Measurements from ENCODE around the gene CLTB.

Gene CLTB

GRCh38 chr5:176381423-176381822 lies 34.9 kb downstream of the CLTB start:
- Histone ChIP-seq H3K36me3 (ENCODE audit: low read depth) (peaks cover 51% of the 10 kb centered on the region), H3K27me3 (ENCODE audit: insufficient read depth, poor library complexity, severe bottlenecking) (no peaks in the 10 kb centered on the region), H3K4me1 (ENCODE audit: insufficient read depth, poor library complexity, severe bottlenecking) (no peaks in the 10 kb centered on the region), H3K4me3 (ENCODE audit: severe bottlenecking) (no peak overlapping the region), H3K9me3 (ENCODE audit: severe bottlenecking) (no peaks in the 10 kb centered on the region), H3K27ac (ENCODE audit: poor library complexity, severe bottlenecking) (no peak overlapping the region)
- ATAC-seq (ENCODE audit: low read depth) (no peak), DNase-seq (ENCODE audit: low spot score) (no peak)
- TF ChIP-seq, protein P1, sequence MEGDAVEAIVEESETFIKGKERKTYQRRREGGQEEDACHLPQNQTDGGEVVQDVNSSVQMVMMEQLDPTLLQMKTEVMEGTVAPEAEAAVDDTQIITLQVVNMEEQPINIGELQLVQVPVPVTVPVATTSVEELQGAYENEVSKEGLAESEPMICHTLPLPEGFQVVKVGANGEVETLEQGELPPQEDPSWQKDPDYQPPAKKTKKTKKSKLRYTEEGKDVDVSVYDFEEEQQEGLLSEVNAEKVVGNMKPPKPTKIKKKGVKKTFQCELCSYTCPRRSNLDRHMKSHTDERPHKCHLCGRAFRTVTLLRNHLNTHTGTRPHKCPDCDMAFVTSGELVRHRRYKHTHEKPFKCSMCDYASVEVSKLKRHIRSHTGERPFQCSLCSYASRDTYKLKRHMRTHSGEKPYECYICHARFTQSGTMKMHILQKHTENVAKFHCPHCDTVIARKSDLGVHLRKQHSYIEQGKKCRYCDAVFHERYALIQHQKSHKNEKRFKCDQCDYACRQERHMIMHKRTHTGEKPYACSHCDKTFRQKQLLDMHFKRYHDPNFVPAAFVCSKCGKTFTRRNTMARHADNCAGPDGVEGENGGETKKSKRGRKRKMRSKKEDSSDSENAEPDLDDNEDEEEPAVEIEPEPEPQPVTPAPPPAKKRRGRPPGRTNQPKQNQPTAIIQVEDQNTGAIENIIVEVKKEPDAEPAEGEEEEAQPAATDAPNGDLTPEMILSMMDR (IDR thresholded peaks at IDR 0.05; ENCODE audit: poor library complexity, severe bottlenecking): no peak

DNA sequence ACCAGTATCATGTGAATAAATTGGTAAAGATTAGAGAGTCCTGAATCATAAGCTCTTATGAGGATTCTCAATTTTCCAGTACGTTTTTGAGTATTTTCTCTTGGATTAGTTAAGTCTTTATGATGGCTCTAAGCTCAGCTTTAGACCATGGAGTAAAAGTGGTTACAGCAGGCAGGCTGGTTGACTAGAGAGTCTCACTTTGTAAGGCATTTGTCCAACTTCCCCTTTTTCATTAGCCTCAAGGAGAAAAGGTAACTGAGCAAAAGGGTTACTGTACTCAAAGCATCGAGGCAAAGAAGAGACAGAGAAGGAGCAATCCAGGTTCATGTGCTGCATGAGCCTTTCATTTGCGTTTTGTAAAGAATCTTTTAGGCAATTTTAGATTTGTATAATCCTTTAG lies 36.5 kb downstream of the CLTB start:
- ATAC-seq (ENCODE audit: low read depth): no peak
- no peaks in the 10 kb centered on the region for H3K4me1 ChIP-seq (ENCODE audit: insufficient read depth, poor library complexity, severe bottlenecking)
- peaks cover 36% of the 10 kb centered on the region for H3K36me3 ChIP-seq (ENCODE audit: low read depth)
- H3K9me3 ChIP-seq (ENCODE audit: severe bottlenecking): no peaks in the 10 kb centered on the region
- no peak for DNase-seq (ENCODE audit: low spot score)
- TF ChIP-seq, protein P1 (IDR thresholded peaks at IDR 0.05; ENCODE audit: poor library complexity, severe bottlenecking): no peak
- no peaks in the 10 kb centered on the region for H3K27me3 ChIP-seq (ENCODE audit: insufficient read depth, poor library complexity, severe bottlenecking)
- H3K4me3 ChIP-seq (ENCODE audit: severe bottlenecking): no peak overlapping the region
- no peak overlapping the region for H3K27ac ChIP-seq (ENCODE audit: poor library complexity, severe bottlenecking)

- Histone ChIP-seq H3K9me3 (ENCODE audit: severe bottlenecking) (no peaks in the 10 kb centered on the region), H3K36me3 (ENCODE audit: low read depth) (peaks cover 10% of the 10 kb centered on the region; the same call in 1 of the 2 replicates), H3K27ac (ENCODE audit: poor library complexity, severe bottlenecking) (no peak overlapping the region), H3K4me1 (ENCODE audit: insufficient read depth, poor library complexity, severe bottlenecking) (no peaks in the 10 kb centered on the region), H3K4me3 (ENCODE audit: severe bottlenecking) (no peak overlapping the region), H3K27me3 (ENCODE audit: insufficient read depth, poor library complexity, severe bottlenecking) (no peaks in the 10 kb centered on the region)
- TF ChIP-seq, protein P1 (IDR thresholded peaks at IDR 0.05; ENCODE audit: poor library complexity, severe bottlenecking): no peak
- ATAC-seq (ENCODE audit: low read depth) (no peak), DNase-seq (ENCODE audit: low spot score) (no peak)
These were observed 43.1 kb downstream of the CLTB start for GRCh38 chr5:176373100-176373818.

- H3K4me1 ChIP-seq (ENCODE audit: insufficient read depth, poor library complexity, severe bottlenecking): no peaks in the 10 kb centered on the region
- TF ChIP-seq, protein P1 (IDR thresholded peaks at IDR 0.05; ENCODE audit: poor library complexity, severe bottlenecking): no peak
- DNase-seq (ENCODE audit: low spot score) (no peak), ATAC-seq (ENCODE audit: low read depth) (no peak)
- no peaks in the 10 kb centered on the region for H3K27me3 ChIP-seq (ENCODE audit: insufficient read depth, poor library complexity, severe bottlenecking)
- H3K36me3 ChIP-seq (ENCODE audit: low read depth): peaks cover 22% of the 10 kb centered on the region
- no peak overlapping the region for H3K27ac ChIP-seq (ENCODE audit: poor library complexity, severe bottlenecking)
- no peaks in the 10 kb centered on the region for H3K9me3 ChIP-seq (ENCODE audit: severe bottlenecking)
- no peak overlapping the region for H3K4me3 ChIP-seq (ENCODE audit: severe bottlenecking)
These were observed 44.5 kb downstream of the CLTB start for GRCh38 chr5:176371621-176372539.
